SKM-1 (cell line): ENCODE data around the gene GABRR1.
"Not testable (repeated sequence)": the region's sequence is repeated elsewhere in the genome, so short reads cannot be mapped to it uniquely, and the experiment has no call there.

ENCODE experiments used
- DNase-seq: peaks from one replicate; lab custom pipeline; 2025; ENCODE audit not compliant: unreplicated experiment; lab: John Stamatoyannopoulos, UW

The GABRR1 gene

DNA sequence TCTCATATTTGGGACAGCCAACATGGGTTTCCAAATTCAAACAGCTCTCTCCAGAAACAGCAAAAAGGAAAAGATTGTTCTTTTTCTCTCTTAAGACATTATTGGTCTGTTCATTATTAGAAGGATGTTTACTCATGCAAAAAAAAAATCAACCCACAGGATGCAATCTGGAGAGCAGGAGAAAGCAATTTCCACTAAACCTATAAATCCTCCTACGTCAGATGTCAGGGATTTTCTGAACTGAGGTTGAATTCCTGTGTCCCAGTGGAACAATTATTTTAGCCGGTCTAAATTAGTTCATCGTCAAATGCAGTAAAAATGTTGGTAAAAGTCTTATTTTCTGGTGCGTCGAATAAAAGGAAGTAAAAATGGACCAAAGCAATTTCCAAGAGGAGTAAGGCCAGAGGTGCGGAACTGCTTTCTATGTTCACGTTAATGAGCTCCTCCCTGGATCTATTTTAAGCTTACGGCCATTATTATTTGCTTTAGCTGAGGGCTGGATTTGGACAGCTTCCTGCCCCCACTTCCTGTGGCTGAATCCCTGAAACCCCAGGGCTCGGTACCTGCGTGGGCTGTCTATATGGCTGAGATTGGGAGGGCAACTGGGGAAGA, at the start of gene GABRR1:
Gene GABRR1 (minus strand): TSS at position 60 of the 612 bp plus-strand sequence. CDS start 36 bp downstream, at position 24.
- no peak for DNase-seq

DNA sequence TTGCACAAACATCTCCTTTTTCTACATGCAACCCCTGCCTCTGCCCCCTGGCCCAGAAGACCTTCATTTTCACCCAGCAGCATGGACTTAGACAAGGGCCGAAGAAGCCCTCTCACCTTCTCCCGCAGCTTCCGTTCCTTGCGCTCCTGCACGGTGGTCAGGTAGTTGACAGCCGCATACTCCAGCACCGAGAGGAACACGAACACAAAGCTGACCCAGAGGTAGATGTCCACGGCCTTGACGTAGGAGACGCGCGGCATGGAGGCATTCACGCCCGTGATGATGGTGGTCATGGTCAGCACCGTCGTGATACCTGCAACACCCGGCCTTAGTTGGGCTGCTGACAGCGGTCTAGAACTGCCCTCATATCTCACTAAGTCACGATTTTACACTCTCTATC, 47.1 kb upstream of the GABRR1 start:
- DNase-seq, result no peak

DNA sequence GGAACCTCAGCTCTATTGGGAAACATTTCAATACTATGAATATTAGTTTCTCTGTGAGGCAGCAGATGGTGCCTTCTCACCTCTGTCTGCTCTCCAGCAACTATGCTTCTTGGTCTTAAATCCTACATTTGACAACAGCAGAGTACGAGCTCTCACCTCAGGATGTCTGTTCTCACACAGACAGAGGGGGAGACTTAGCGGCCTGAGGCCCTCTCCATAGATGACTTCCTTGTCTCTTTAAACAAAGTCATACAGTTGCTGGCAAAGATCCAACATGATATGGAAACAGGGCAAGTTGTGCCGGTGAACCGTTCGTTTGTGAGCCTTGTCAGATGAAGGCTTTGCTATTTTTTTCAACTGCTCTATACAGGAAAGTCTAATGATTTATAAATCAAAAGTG, 43.7 kb upstream of the GABRR1 start:
- DNase-seq, result peak; percentile 26

DNA sequence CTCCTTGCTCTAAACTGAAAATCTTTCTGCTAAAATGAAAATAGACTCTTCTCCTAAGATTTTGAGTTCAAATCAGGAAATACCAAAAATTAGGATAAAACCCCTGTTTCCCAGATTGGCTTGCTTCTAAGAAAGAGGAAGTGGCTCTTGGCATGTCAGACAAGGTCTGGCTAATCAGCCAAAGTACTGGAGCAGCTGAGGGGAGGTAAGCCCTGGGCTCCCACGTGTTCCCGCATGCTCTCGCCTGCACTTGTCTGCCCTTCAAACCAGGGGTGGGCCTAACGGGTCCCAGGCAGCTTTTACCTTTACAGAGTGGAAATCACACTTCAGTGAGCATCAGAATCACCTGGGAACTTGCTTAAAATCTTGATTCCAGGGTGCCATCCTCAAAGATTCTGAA, 43.2 kb upstream of the GABRR1 start:
- DNase-seq, result peak; percentile 14

DNA sequence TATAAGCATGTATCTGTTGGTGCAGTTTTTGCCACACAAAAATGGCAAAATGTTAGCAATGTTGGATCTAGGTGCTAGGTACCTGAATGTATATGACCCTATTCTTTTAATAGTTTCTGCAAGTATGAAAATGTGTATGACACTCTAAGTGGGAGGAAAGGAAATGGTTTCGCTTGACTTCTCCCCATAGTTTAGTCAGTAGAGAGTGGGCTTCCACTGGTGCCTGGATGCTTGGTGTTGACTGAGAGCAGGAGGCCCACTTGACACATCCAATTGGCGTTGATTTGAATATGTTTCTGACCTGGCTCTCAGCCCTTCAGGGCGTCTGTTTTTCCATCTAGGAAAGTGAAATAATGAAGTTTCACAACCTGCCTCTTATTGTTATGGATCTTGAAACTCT, 41.8 kb upstream of the GABRR1 start:
- no peak for DNase-seq

DNA sequence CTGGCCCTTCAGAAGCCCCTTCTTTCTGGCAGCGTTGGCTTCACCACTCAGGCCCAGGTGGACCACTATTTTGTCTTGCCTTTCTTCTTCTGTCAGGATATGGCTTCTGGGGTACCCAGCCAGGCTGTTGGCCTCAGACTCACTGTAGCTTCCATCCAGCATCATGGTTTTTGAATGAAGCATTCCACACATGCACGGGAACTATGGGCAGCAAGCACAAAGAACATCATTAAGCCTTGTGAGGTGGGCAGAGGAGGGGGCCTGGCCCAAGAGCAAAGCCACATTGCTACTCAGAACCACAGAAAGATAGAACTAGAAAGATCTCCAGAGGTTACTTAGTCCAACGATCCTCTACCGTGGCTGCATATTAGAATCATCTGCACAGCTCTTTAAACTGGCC, 40.6 kb upstream of the GABRR1 start:
- no peak for DNase-seq

DNA sequence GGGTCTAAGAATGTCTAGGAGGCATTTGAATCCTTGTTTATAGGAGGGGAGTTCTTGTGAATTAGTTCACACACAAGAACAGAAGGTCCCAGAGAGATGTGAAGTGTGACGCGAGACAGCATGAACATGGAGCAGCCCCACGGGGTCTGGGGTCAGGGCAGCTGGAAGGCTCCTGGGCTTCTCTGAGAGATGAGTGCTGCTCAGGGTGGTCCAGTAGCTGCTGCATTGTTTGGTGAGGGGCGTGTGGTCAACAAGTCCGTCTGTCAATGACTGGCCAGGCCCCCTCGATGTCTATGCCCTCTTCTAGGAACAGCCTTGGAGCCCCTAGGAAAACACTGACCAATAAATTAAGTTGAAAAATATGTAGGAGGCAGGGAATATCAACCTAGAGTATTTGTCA, 40.2 kb upstream of the GABRR1 start:
- no peak for DNase-seq

DNA sequence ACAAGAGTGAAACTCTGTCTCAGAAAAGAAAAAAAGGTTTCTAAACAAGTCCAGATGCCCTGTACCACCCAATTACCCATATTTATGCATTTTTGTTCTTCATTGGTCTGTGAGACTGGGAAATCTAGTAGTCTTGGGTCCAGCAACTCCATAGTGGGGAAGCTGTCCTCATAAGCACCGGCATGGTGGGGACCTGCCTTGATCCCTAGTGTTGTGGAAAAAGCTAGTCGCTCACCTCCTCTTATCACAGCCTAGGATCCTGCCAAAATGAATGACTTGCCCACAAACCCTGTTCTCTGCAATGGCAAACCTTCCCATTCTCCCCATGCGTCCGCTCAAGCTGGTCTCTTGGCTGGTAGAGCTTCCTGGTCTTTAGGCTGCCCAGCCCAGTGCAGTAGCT, 38.3 kb upstream of the GABRR1 start:
- DNase-seq, result no peak

DNA sequence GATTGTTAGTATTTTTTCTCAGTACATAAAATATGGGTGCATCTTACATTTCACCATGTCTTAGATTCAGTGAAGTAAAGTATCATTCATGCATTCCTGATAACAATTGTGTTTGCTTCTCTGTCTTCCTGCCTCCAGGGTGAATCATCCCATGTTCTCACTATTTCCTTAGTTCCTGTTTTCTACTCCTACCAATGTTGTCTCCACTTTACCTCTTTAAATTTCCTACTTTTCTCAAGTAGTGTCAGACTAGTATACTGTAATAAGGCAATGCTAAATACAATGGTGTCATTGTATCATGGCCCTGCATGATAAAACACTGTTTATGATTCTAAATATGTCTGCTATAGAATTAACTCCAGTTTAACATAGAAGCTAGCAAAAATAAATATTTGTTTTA, 37.4 kb upstream of the GABRR1 start:
- DNase-seq, result no peak

DNA sequence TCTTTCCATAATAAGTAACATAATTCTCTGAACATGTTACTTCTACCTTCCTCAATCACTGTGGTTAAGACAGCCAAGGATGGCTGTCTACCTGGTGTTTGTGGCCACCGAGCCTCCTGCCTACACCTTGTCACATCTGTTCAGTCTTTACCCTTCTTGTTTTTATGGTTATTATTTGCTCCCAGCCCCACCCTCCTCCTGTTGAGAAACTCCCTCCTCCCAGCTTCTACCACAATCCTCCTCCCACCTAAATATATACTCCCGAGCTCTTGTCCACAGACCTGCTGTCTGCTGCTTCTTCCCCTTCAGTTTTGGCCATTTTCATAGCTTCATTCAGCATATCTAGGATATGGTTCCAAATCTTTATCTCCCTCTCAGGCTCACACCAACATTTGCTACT, 35.7 kb upstream of the GABRR1 start:
- DNase-seq, result no peak

DNA sequence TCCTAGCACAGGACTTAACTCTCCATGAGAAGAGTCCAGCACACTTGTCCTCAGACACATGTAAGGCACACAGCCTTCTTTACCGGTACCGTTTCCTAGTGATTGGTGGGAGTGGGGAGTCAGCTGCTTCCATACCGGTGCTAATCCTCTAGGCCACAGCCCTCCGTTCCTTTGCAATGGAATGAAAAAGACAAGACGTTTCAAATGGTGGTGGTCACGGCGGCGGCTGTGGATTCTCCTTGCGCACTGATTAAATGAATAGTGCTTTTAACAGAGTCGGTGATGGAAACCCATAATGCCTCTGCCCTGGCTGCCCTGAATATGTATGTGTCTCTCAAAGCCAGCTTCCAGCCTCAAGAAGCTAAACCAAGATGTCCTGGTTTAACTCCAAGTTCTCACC, 34.8 kb upstream of the GABRR1 start:
- DNase-seq, result no peak

DNA sequence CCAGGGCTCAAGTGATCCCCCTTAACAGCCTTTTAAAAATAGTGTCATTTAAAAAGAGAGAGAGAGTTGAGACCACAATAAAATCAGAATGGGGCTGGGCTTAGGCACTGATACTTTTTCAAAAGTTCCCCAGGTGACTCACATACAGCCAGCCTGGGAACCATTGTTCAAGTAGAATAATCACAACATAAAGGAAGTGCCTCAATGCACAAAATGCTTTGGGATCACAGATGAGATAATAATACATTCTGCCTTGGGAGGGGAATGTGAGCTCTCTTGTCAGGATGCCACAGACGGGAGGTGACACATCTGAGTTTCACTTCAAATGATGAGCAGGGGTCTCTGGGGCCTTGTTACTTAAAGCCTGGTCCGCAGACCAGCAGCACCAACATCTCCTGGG, 34.0 kb upstream of the GABRR1 start:
- DNase-seq, result no peak

DNA sequence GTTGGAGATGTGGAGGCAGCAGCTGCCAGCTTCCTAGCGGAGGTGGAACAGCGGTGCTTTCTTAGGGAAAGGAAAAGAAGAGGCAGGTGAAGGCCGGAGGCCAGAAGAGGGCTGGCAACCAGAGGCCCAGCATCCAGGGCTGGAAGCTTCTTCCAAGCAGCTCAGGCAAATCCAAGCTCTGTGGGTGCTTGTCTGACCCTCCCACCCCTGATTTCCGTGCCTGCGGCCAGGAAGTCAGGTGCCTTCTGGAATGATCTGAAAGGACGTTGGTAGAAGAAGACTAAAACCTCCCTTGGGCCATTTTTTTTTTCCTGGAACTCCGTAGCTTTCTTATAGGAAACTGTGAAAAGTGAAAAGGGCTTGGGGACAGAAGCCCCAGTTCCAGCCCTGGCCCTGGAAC, 33.1 kb upstream of the GABRR1 start:
- no peak for DNase-seq

DNA sequence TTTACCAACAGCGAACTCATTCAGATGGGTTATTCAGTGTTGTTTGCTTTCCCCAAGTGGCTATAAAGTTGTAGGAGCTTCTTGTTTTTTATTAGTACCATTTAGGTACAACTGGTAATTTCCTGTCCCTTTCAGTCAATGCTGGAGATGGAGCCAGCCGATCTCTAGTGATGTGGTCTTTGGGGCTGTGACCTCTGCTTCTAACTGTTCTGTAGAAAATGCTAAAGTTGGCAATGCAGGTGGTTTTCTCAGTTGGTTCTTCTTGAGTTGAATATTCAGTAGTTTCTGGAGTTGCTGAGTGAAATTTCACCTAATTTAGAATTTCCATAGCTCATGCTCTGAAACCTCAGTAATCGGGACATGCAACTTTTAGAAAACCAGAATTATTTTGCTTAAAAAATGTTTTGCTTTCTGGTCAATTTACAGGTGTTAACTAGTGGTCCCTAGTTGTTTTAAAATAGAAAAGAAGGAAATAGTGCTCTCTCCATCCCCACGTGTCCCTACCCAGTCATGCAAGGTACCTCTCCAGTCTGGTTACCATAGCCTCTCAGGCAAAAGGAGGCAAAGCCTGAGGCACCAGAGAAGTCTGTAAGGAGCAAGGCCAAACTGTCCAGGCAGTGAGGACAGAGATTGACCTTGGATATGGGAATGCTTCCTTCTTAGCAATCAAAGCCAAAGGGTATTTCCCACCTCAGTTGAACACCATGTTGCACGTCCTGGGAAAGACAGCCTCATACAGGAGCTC, 27.3 kb upstream of the GABRR1 start:
- DNase-seq, result no peak

DNA sequence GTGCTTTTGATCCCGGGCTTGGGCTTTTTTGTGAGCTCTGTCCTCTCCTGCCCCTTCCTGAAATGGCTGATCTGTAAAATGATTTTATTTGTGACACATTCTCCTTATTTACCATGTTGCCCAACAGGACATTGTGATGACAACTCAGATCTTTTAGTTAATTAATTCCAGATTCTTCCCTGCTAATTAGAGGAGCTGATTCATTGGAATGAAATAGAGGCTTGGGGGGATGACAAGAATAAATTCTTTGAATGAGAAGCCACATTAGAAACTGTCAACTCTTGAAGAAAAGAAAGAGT, 26.1 kb upstream of the GABRR1 start:
- DNase-seq, result no peak

DNA sequence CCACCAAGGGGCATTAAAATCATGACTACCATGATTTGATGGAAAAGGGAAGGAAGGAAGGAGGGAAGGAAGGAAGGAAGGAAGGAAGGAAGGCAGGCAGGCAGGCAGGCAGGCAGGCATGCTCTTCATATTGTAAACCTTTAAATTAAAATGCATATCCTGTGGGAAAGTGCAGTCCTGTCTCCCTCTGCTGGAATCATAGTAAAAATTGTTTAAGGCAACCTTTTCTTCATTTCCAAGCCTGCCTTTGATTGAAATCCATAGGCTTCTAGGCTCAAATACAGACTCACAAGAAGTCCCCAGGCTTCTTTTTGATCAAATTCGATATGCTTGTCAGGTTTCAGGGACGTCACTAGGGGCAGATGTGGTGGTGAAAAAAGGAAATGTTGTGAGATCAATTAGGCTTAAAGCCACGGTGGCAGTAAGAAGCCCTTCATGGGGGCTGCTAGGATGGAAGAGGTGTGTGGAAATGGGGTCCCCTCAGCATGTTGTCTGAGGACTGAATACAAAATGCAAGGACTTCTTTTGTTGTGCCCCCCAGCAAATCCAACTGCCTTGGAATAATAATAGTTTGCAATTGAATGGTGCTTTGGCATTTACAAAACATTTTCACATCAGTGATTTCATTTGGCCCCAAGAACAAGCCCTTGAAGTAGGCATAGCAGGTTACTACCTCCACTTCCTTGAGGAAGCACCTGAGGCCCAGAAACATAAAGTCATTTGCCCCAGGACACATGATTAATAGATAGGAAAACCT, 25.6 kb upstream of the GABRR1 start:
- peak; percentile 8 for DNase-seq

DNA sequence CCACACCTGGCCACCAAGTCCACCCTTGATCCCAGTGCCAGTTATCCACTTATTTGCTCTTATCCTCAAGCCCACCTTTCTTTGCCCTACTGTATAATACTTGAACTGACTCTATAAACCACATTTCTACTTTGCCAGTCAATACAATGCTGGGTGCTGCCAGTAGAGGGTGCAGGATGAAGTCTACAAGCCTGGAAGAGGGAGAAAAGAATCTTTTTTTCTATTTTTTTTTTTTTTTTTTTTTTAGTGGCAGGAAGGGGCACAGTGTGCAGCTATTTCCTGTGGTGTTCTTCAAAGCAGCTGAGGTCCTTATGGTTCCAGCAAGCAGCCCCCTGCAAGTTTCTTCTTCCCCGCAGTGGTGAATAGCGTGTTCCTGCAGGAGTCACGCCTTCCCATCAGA, 22.2 kb upstream of the GABRR1 start:
- peak; percentile 31 for DNase-seq

DNA sequence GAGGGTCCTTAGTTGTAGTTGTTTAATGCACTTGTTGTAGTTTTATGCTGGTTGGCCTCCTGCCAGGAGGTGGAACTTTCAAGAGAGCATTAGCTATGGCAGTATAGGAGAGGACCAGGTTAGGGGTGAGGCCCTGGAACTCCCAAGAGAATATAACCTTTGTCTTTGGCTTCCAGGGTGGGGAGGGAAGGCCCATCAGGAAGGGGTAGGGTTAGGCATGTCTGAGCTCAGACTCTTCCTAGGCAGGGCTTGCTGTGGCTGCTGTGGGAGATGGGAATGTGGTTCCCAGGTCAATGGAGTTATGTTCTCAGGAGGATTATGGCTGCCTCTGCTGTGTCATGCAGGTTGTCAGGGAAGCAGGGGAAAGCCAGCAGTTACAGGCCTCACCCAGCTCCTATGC, 20.0 kb upstream of the GABRR1 start:
- DNase-seq, result no peak

DNA sequence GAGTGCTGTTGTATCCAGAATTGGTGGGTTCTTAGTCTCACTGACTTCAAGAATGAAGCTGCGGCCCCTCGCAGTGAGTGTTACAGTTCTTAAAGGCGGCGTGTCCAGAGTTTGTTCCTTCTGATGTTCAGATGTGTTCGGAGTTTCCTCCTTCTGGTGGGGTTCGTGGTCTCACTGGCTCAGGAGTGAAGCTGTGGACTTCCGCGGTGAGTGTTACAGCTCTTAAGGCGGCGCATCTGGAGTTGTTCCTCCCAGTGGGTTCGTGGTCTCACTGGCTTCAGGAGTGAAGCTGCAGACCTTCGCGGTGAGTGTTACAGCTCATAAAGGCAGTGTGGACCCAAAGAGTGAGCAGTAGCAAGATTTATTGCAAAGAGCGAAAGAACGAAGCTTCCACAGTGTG, 16.4 kb upstream of the GABRR1 start:
- not testable (repeated sequence) for DNase-seq

DNA sequence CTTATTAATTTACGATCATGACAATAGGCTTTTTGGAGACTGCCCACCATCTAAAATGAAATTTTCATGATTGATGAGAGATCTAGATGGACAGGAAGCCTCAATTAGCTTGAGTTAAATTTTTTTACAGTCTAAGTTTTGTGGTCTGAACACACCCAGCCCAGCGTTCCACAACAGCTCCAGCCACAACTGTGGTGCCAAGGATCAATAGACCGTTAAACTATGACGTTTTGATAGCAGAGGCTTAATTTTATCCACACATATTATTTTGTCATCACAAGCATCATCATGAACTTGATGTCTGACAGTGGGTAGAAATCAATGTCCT, 5.5 kb upstream of the GABRR1 start:
- no peak for DNase-seq

DNA sequence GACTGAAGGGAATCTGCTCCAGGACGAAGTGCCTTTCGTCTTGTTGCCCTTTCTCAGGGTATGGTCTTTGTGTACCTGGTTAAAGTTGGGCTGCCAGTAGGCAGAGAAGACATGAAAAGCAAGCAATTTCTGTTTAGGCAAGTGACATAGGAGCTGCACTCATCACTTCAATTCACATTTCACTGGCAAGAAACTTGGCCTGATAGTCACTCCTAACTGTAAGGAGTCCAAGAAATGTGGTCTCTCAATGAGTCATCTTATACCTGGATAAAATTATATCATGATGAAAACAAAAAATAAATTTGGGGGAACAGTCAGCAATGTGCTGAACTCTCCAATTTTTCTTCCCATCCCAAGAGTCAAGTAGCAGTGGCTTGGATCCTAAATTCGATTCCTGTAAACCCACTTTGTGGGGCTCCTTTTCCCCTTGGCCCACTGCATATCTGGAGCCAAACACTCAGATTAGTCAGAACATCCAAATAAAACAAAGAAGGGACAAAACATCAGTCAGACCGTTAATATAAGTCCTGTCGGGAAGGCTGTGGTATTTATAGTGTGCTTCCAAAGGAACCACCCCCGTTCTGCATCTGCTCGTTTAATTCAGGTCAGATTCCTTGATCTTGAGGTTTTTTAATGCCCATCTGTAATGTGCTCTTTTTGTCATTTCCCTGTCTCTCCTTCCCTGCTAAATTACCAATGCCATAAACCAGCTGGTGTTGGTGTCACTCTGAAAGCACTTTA, 5.0 kb upstream of the GABRR1 start:
- DNase-seq, result no peak

DNA sequence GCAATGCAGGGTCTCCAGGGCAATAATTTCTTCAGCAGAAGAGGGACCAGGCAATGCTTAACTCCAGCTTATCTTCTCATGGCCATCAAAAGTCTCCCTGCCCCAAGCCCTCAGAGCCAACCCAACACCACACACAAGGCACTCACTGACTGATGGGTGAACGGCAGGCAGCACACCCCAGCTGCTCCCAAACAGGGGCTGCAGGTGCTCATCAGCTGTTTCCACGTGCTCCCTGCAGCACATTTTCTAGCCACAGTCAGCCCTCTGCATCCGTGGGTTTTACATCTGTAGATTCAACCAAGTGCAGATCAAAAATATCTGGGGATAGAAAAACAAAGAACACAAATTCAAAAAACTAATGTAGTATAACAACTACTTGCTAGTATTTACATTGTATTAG, 4.0 kb upstream of the GABRR1 start:
- no peak for DNase-seq
